ENCODE measurements around the gene SCAF8.
"Not testable (repeated sequence)": the region's sequence is repeated elsewhere in the genome, so short reads cannot be mapped to it uniquely, and the experiment has no call there.

Gene SCAF8

DNA sequence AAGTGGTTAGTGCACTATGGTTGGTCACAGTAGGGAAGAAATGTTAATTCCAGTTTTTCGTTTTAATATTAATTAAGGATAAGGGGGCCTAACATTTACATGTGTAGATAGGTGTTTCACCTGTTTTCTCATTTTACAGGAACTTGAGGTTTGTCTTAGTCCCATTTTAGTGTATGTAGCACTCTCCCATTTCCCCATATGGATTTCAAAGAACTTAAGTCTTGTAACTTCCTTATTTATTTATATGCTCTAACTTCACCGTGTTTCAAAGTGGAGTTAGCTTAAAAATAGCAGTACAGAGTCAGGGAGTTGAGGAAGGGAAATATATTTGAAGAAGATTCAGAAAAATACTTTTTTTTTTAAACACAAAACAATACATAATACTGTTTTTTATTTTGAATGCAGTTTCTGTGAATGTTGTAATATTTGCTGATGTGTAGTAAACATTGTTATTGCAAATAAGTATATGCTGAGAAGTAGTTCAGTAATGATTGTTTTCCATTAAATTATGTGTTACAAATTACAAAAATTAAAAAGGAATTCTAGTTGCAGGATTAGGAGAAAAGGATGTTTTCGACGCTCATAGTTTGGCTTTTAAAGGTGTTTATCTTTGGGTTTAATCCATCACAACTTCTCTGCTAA lies 3.5 kb downstream of the SCAF8 start:
- no peak for DNase-seq (ENCODE audit: low read depth in 2 of 2)

DNA sequence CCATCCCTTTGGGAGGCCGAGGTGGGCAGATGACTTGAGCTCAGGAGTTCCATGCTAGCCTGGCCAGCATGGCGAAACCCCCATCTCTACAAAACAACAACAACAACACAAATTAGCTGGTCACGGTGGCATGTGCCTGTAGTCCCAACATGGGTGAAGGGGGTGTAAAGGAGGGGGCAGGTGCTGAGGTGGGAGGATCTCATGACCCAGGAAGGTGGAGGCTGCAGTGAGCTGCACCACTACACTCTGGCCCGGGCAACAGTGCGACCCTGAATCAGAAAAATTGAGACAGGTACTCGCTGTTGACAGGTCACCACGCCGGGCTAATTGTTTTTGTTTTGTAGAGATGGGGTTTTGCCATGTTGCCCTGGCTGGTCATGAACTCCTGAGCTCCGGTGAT lies 4.2 kb downstream of the SCAF8 start:
- no peak for DNase-seq (ENCODE audit: low read depth in 2 of 2)

DNA sequence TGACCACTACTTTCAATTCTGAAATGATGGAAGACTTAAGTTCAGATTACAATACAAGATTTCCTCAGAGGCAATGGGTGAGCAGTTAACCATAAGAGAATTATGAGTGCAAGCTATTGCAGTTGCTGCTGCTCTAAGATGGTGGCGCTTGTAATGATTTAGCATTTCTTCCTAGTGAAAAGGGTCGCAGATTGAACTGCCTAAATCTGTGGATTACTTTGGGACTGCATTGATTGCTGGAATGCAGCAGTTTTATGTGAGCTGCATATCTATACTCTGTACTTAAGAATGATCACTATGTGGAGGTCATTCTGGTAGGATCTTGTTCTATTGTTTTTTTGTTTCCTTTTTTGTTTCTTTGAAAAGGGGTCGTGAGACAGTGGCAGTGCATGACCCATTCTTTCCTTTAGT lies 5.3 kb downstream of the SCAF8 start:
- DNase-seq (ENCODE audit: low read depth in 2 of 2) = no peak

DNA sequence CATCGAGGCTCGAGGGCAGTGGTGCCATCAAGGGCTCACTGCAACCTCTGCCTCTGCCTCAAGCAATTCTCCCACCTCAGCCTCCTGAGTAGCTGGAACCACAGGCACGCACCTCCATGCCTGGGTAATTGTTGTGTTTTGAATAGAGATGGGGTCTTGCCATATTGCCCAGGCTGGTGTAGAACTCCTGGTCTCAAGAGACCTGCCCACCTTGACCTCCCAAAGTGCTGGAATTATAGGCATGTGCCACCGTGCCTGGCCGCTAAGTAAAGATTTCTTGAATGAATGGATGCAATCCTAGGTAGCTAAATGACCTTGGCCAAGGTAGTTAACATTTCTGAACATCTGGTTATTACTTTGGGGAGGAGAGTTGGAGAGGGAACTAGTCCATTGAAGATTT lies 7.4 kb downstream of the SCAF8 start:
- no peak for DNase-seq (ENCODE audit: low read depth in 2 of 2)

DNA sequence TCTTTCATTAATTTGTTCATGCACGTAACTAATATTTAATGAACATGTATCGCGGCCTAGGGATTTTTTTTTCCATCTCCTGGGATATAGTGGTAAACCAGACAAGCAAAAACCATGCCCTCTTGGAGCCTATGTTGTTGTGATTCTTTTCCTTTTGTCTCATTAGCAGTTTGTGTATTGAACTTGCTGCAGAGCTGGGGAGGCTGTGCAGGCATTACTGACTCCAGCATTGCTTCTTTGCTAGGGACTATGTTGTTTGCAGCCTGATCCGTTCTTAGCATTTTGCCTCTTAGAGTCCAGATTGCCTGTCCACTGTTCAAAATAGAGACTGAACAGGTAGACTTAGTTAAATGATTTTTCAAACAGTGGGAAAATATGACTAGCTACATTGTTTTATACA lies 9.7 kb downstream of the SCAF8 start:
- DNase-seq (ENCODE audit: low read depth in 2 of 2) = no peak

DNA sequence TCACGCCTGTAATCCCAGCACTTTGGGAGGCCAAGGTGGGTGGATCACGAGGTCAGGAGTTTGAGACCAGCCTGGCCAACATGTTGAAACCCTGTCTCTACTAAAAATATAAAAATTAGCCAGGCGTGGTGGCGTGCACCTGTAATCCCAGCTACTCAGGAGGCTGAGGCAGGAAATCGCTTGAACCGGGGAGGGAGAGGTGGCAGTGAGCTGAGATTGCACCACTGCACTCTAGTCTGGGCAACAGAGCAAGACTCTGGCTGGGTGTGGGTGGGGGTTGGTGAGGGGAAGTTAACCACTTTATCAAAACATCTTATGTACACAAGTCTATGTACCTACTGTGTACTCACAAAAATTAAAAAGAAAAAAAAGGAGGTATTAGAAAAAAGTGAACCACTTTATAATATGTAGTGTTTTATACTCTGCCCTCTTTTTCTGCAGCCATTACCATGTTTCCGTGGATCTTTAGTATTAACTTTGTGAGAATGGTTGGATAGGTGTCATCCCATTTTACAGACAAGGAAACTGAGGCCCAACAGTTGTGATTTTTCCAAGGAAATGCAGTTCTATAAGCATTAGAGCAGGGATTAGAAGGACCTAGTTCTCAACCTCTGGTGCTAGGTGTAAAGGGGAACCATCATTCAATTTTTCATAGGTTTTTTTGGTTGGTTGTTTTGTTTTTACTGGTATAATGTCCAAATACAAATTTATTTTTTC lies 11.0 kb downstream of the SCAF8 start:
- not testable (repeated sequence) for DNase-seq (ENCODE audit: low read depth in 2 of 2)

DNA sequence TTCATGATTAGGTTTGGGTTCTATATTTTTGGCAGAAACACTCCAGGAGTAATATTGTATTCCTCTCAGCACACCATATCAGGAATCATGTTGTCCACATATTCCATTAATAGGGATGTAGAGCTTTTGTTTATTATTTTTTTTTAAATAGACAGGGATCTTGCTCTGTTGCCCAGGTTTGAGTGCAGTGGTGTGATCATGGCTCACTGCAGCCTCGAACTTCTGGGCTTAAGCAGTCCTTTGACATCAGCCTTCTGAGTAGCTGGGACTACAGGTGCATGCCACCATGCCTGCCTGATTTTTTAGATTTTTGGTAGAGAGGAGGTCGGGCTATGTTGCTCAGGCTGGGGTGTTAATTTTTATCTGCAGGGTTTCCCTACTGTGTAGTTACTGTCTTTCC lies 12.0 kb downstream of the SCAF8 start:
- no peak for DNase-seq (ENCODE audit: low read depth in 2 of 2)

DNA sequence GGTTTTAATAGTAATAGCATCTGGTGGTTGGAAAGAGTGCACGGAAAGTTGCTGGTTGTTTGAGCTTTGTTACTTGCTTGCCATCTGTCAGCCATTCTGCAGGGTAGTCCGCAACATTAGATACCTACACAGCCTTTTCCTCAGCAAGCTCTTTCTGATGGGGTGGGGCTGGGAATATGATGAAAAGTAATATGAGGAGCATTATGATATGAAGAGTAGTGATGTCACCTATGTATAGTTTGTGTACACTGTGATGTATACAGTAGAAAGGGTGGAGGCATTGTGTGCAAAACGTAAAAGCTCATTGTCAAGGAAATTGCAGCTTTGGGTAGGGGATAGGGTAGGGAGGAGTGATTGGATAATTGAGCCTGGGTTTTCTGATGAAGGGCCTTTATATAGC lies 16.1 kb downstream of the SCAF8 start:
- no peak for DNase-seq (ENCODE audit: low read depth in 2 of 2)

DNA sequence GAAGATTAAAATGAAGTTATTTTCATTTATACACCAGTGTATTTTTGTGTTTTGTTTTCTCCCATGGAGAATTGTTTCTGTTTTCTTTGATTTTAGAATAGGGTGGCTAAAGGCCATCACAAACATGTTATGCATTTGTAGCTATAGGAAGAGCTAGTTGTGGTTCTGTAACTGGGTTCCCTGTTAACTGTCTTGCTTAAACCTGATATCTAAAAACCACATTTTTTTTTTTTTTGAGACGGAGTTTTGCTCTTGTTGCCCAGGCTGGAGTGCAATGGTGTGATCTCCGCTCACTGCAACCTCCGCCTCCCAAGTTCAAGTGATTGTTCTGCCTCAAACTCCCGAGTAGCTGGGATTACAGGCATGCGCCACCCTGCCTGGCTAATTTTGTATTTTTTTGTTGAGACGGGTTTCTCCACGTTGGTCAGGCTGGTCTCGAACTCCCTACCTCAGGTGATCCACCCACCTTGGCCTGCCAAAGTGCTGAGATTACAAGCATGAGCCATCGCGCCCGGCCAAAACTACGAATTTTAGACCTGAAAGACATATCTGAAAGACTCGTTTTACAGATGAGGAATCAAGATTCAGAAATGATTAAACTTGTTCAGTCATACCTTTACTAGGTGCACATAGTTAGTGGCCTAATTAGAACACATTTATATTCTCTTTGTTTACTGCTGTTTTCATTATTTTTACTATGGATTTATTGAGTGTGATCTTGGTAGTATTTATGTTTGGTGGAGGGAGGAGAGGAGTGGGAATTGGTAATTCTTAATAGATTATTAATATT lies 18.0 kb downstream of the SCAF8 start:
- no peak for DNase-seq (ENCODE audit: low read depth in 2 of 2)

DNA sequence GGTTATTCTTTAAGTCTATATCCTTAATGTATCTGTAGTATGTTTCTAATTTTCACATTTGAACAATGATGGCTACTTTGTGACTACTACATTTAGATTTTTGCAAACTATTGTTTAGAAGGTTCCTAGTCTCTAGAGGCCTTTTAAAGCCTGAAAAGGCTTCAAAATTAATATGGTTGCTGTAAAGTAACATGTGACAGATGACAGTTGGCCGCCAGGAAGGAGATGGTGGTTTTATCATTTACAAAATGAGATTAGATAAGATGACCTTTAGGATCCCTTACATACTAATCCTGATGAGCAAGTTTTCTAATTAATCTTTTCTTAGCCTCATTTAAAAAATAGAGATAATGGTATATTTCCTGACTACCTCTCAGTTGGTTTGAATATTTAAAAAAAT lies 18.8 kb downstream of the SCAF8 start:
- no peak for DNase-seq (ENCODE audit: low read depth in 2 of 2)

DNA sequence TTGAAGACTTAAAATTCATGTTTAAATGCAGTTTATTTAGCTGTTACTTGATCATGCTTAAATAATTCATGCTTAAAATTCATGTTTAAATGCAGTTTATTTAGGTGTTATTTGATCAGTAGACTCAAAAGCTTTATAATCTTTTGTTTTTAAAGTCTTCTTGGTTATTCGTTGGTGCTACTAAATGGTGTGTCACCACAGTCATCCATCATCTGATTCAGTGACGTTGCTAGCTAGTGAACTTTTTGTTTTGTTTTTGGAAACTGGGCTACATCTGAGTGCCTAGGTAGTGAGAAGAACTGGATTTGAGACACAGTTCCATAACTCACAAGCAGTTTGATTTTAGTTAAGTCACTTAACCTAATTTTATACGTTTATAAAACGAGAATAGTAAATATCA lies 20.9 kb downstream of the SCAF8 start:
- DNase-seq (ENCODE audit: low read depth in 2 of 2) = no peak

DNA sequence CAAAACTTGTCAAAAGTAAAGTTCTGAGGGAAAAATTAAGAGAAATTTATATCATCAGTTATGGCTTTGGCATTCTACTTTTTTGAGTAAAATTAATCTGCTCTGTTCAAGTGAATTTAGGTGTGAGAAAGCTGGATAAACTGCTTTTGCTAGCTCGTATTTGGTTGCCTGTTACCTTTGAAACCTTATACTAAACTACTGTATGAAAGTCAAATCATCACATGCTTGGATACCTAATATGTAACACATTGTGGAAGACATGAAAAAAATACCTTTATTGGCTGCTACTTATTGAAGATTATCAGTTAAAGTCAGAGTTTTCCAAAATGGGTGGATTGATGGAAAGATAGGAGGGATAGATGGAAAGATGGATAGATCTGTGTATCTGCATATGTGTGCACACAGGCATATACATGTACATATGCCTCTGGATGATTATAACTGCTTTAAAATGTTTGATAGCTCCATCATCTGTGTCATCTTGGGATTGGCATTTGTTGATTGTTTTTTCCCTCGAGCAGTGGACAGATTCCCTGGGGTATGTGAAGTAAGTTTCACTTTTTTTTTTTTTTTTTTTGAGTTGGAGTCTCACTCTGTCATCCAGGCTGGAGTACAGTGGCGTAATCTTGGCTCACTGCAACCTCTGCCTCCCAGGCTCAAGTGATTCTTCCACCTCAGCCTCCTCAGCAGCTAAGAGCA lies 24.3 kb downstream of the SCAF8 start:
- DNase-seq (ENCODE audit: low read depth in 2 of 2) = no peak

DNA sequence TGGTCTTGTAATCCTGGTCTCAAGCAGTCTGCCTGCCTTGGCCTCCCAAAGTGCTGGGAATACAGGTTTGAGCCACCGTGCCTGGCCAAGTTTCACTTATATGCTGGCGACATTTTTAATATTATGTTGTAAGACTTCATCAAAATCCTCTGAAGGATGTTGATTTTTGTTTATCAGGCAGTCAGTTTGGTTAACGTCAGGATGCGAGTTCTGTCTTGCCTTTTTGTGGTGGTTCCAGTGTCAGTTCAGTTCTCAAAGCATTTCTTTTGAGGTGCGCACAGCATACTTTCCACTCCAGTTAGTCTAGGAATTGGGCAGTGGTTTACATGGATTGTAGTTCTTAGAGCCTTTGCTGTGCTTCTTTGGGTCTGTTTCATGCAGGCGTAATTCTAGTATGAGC lies 24.9 kb downstream of the SCAF8 start:
- DNase-seq (ENCODE audit: low read depth in 2 of 2) = no peak

DNA sequence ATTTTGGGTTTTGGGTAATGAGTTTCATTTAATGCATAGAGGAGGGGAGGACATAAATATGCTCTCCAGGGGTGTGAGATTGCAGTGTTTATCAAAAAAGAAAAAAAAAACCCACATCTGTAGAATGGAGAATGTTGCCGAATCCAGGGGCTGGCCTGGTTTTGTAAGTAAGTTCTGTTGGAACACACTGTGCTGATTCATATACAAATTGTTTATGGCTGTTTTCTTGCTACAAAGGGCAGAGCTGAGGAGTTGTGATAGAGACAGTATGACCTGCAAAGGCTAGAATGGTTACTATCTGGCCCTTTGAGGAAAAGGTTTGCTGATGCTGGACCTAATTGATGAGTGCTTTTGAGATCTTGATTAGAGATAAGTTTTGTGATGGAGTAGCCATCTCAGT lies 30.4 kb downstream of the SCAF8 start:
- no peak for DNase-seq (ENCODE audit: low read depth in 2 of 2)

DNA sequence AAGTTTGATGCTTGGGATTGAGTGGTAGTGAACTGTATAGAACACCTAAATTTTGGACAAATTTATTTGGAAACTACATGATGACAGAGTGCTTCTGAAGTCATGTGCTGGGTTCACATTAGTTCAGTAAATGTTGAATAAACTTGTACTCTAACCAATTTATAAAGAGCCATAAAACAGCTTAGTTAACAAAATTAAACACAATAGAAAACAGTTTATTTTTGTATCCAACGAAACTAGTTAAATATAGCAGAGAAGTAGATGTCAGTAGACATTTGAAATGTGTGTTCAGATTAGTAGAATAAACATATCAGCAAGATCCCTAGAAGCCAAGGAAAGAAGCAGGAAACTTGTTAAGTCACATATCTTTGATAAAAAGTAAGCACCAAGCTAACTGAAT lies 32.1 kb downstream of the SCAF8 start:
- no peak for DNase-seq (ENCODE audit: low read depth in 2 of 2)

DNA sequence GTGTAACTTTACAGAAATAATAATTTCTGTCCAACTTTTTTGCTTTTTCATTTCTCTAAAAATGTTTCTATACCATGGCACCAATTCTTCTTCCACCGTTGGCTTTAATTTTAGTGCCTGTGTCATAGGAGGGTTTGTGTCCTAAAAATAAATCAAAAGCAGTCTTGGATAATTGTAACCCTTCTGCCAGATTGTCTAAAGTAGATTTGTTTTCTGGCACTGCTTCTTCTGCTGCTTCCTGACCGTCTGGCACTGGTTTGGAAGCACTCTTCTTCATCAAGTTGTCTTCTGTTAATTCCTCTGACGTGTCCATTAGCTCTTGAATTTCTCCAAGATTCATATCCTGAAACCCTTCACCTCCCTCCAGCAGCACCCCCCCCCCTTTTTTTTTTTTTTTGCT lies 33.1 kb downstream of the SCAF8 start:
- DNase-seq (ENCODE audit: low read depth in 2 of 2) = no peak

DNA sequence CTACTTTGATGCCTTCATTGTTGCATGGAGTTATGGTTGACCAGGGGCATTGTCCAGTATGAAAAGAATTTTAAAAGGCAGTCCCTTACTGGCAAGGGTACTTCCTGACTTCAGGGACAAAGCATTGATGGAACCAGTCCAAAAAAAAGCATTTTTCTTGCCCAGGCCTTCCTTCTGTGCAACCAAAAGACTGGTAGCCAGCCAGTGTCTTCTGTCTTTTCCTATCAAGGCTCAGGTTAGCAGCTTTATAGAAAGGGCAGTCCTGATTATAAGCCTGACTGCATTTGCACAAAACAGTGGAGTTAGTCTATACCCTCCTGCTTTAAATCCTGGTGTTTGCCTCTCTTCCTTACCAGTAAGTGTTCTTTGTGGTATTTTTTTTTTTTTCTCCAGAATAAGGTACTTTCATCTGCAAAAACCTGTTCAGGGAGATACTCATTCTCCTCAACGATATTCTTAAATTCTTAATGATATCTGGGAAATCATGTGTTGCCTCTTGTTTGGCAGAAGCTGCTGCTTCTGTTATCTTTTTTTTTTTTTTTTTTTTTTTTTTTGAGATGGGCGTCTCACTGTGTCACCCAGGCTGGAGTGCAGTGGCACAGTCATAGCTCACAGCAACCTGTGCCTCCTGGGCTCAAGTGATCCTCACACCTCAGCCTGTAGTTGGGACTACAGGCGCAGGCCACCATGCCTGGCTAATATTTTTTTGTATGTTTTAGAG lies 33.9 kb downstream of the SCAF8 start:
- no peak for DNase-seq (ENCODE audit: low read depth in 2 of 2)

DNA sequence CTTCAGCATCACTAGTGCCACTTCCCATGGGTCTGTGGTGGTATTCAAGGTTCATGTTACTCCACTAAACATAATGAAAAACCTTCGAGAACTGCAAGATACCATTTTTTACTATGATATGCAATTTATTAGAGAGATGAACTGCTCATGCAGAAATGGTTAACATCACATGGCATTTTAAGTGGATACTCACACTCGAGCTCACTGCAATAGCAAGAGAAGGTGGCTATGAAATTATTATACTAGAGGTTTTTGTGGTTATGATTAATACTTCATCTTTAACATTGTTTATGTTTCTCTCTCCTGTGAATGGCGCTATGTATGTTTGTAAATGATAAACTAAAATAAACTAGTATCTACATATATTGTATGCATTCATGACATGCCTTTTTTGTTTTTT lies 35.1 kb downstream of the SCAF8 start:
- no peak for DNase-seq (ENCODE audit: low read depth in 2 of 2)

DNA sequence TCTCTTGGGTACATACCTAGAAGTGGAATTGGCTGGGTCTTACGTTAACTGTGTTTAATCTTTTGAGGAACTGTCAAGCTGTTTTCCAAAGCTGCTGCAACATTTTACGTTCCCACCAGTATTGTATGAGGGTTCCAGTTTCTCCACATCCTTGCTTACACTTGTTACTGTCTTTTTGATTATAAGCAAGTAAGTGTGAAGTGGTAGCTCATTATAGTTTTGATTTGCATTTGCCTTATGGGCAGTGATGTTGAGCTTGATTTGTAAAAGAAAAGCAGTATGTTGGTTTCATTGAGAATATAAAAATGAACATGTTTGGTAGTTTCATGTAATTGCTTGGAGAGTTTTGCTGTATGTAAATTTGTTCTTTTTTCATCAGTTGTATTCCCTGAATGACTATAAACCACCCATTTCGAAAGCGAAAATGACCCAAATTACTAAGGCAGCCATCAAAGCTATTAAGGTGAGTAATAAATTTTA lies 40.4 kb downstream of the SCAF8 start:
- no peak for DNase-seq (ENCODE audit: low read depth in 2 of 2)

DNA sequence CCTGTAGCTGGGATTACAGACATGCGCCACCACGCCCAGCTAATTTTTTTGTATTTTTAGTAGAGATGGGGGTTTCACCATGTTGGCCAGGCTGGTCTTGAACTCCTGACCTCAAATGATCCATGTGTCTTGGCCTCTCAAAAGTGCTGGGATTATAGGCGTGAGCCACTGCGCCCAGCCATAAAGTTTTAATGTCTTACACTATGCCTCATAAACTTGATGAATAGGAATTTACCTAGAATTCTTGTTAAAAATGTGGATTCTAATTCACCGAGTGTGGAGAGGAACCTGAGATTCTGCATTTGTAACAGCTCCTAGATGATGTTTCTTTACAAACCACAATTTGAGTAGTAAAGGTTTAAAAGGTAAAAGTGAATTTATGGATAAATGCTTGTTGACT lies 45.9 kb downstream of the SCAF8 start:
- DNase-seq (ENCODE audit: low read depth in 2 of 2) = not testable (repeated sequence)

DNA sequence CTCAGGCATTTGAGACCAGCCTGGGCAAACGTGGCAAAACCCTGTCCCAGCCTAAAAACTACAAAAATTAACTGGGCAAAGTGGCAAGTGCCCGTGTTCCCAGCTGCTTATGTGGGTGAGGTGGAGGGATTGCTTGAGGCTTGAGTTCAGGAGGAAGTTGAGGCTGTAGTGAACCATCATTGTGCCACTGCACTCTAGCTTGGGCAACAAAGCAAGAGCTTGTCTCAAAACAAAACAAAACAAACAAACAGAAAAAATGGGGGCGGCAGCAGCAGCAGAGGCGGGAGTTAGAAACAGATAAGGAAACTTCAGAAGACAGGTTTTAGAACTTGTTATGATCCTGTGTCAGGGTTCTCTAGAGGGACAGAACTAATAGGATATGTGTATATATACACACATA lies 49.0 kb downstream of the SCAF8 start:
- DNase-seq (ENCODE audit: low read depth in 2 of 2) = no peak

DNA sequence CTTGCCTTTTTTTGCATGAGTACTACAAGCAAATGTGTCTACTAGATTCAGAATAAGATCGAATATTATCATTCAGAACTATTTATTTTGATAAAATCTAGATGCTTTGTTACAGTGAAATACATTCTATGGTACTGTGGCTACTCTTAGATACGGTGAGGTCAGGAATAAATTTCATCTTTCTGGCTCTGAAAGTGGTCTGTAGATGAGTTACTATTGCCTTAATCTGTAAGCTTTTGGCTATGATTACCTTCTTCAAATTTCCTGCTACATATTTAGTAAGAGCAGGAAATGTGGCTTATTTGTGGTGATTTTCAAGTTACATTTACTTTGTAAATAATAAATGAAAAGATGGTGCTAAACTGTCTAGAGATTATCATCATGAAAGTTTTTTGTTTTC lies 50.0 kb downstream of the SCAF8 start:
- DNase-seq (ENCODE audit: low read depth in 2 of 2) = no peak

All from stimulated activated CD4-positive, alpha-beta T cell treated with anti-CD3 and anti-CD28 coated beads, Interleukin-15, amount 100 ng/mL, for 48 hours (primary cell).